Brain microvascular endothelial cell (primary cell): ENCODE results near the gene ATP2B2.

Experiments
- DNase-seq: peaks from one replicate; pipeline ENCODE4 v3.0.0-alpha.2; 2020
- H3K27ac ChIP-seq: fragments of 250-450 bp; sonication (Bioruptor Pico); 2 replicates; pipeline ENCODE4 v1.5.1; 2020; ENCODE audit warnings: mild to moderate bottlenecking, moderate library complexity
- H3K27me3 ChIP-seq: fragments of 250-450 bp; sonication (Bioruptor Pico); replicated peaks from 2 replicates; pipeline ENCODE4 v1.5.1; 2020; ENCODE audit warnings: mild to moderate bottlenecking
- H3K36me3 ChIP-seq: fragments of 250-450 bp; sonication (Bioruptor Pico); replicated peaks from 2 replicates; pipeline ENCODE4 v1.5.1; 2020; ENCODE audit warnings: mild to moderate bottlenecking
- H3K4me3 ChIP-seq: 2 replicates; pipeline ENCODE4 v1.5.1; 2011; ENCODE audit warnings: low read depth, mild to moderate bottlenecking, control low read depth, low read length, moderate library complexity
- in situ Hi-C: cut with HindIII; loops from 2 replicates; pipeline ENCODE4 v1.10.0; 2017; ENCODE audit warnings: low sequenced_read_pairs, low pct_ligation_motif_present
- TF ChIP-seq, protein P1 (sequence below): IDR thresholded peaks from 2 replicates; pipeline ENCODE4 v1.5.1; 2011; ENCODE audit warnings: low read depth, mild to moderate bottlenecking, moderate library complexity, low read length, control low read depth, inconsistent platforms; ENCODE audit errors: missing control alignments

The ATP2B2 gene

DNA sequence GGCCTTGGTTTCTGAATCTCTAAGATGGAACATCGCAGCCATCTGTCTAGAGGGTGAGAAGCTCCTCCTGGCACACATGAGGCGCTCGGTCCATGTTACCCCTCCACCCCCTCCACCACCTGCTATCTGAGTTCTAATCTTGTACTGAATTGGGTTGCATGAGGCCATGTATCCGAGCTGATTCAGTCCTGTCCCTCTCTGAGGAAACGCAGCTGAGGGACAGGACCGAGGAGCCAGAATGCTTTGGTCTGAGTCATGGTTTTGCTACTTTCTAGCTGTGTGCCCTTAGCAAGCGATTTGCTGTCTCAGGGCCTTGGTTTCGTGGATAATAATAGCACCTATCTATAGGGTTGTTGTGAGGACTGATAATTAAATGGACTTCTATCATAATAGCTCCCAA, 96.7 kb downstream of the ATP2B2 start:
- DNase-seq = peak; percentile 40
- TF ChIP-seq, protein P1, sequence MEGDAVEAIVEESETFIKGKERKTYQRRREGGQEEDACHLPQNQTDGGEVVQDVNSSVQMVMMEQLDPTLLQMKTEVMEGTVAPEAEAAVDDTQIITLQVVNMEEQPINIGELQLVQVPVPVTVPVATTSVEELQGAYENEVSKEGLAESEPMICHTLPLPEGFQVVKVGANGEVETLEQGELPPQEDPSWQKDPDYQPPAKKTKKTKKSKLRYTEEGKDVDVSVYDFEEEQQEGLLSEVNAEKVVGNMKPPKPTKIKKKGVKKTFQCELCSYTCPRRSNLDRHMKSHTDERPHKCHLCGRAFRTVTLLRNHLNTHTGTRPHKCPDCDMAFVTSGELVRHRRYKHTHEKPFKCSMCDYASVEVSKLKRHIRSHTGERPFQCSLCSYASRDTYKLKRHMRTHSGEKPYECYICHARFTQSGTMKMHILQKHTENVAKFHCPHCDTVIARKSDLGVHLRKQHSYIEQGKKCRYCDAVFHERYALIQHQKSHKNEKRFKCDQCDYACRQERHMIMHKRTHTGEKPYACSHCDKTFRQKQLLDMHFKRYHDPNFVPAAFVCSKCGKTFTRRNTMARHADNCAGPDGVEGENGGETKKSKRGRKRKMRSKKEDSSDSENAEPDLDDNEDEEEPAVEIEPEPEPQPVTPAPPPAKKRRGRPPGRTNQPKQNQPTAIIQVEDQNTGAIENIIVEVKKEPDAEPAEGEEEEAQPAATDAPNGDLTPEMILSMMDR = no peak
- H3K27ac ChIP-seq = no peak overlapping the region
- in situ Hi-C loops = no loop called here
- H3K27me3 ChIP-seq = no peaks in the 10 kb centered on the region
- H3K36me3 ChIP-seq = no peaks in the 10 kb centered on the region
- H3K4me3 ChIP-seq = no peak overlapping the region

DNA sequence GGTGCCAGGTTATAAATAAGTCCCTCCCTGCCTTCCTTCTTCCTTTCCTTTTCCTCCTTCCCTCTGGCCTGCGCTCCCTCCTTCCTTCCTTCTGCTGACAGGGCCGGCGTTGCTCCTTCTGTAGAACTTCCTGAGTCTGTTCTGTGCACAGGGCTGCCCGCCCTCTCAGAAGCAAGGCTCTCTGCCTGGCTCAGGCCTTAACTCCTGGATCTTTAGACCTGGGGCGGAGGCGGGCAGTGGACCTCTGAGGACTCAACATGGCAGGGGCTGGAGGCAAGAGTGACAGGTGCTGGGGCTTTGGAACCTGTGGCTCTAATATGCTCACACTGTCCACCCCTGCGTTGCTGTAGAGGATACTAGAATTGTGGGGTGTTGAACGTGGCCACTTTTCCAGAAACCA, 98.0 kb downstream of the ATP2B2 start:
- DNase-seq = no peak
- Histone ChIP-seq H3K4me3 (no peak overlapping the region), H3K27ac (no peak overlapping the region), H3K36me3 (no peaks in the 10 kb centered on the region), H3K27me3 (no peaks in the 10 kb centered on the region)
- in situ Hi-C loops = no loop called here
- TF ChIP-seq, protein P1 = no peak

DNA sequence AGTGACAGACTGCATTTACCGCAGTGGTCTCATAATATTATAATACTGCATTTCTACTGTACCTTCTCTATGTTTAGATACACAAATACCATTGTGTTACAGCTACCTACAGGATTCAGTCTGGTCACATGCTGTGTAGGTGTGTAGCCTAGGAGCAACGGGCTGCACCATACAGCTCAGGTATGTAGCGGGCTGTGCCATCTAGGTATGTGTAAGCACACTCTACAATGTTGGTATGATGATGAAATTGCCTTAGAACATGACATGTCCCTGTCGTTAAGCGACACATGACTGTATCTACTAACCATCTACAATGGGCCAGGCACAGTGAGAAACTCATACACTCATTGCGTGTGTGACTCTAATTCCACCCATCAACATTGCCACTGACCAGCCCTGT, 99.0 kb downstream of the ATP2B2 start:
- TF ChIP-seq, protein P1 = no peak
- in situ Hi-C loops = no loop called here
- Histone ChIP-seq H3K4me3 (no peak overlapping the region), H3K27ac (no peak overlapping the region), H3K36me3 (no peaks in the 10 kb centered on the region), H3K27me3 (no peaks in the 10 kb centered on the region)
- DNase-seq = no peak

DNA sequence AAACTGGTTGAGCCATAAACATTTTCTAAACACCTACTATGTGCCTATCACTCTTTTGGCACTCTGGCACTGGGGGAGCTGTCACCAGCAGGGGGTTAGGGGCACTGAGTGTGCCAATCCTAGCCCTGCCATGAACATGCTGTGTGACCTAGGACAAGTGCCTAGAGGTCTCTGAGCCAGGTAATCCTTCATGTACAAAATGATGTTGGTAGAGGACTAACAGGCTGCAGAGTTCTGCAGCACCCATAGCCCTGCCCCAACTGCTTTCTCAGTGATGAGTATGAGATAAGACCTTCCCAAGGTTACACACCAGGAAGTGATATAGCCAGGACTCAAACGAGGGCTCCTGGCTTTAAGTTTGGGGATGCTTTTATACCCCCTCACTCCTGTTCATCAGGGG, 99.6 kb downstream of the ATP2B2 start:
- TF ChIP-seq, protein P1 = no peak
- Histone ChIP-seq H3K36me3 (no peaks in the 10 kb centered on the region), H3K27me3 (no peaks in the 10 kb centered on the region), H3K27ac (no peak overlapping the region), H3K4me3 (no peak overlapping the region)
- in situ Hi-C loops = no loop called here
- DNase-seq = no peak

DNA sequence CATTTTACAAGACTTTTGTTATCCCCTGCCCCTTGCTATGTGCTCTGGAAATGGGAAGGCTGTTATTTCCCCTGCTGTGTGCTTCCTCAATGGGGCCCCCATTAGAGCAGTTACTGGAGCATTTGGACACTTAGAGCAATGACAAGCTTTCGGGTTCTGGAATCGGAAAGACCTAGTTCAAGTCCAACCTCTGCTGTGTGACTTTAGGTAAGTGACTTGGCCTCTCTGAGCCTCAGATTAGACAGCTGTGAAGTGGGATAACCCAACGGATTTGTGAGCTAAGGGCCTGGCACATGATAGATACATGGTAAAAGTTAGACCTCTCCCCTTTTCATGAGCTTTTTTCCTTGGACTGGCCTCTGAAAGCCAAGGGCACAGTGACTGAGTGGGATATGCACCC, 100.5 kb downstream of the ATP2B2 start:
- Histone ChIP-seq H3K27me3 (no peaks in the 10 kb centered on the region), H3K36me3 (no peaks in the 10 kb centered on the region), H3K27ac (no peak overlapping the region), H3K4me3 (no peak overlapping the region)
- in situ Hi-C loops = no loop called here
- no peak for DNase-seq
- TF ChIP-seq, protein P1 = no peak

DNA sequence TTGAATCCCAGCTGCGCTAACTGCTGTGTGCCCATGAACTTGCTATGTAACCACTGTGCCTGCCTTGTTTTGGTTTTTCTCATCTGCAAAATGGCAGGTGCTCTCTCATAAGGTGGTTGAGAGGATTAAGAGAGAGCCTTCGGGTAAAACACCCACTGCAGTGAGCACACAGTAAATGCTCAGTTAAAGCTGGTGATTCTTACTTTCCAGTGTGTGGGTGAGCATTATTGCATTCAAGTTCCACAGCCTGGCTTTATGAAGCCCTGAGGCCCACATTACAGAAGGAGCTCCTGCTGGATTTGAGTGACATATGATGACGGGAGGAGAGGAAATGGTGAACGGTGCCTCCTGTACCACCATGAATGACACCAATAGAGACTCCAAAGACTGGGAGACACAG, 101.0 kb downstream of the ATP2B2 start:
- Histone ChIP-seq H3K36me3 (no peaks in the 10 kb centered on the region), H3K27ac (no peak overlapping the region), H3K4me3 (no peak overlapping the region), H3K27me3 (no peaks in the 10 kb centered on the region)
- DNase-seq = no peak
- in situ Hi-C loops = no loop called here
- TF ChIP-seq, protein P1 = no peak
